UCSD-AML1 (cell line): ENCODE measurements around the gene IGF2BP1.
"Not testable (repeated sequence)": the region's sequence is repeated elsewhere in the genome, so short reads cannot be mapped to it uniquely, and the experiment has no call there.

ENCODE experiments used
- DNase-seq: peaks from one replicate; lab custom pipeline; 2025; ENCODE audit not compliant: unreplicated experiment; lab: John Stamatoyannopoulos, UW

IGF2BP1 gene

DNA sequence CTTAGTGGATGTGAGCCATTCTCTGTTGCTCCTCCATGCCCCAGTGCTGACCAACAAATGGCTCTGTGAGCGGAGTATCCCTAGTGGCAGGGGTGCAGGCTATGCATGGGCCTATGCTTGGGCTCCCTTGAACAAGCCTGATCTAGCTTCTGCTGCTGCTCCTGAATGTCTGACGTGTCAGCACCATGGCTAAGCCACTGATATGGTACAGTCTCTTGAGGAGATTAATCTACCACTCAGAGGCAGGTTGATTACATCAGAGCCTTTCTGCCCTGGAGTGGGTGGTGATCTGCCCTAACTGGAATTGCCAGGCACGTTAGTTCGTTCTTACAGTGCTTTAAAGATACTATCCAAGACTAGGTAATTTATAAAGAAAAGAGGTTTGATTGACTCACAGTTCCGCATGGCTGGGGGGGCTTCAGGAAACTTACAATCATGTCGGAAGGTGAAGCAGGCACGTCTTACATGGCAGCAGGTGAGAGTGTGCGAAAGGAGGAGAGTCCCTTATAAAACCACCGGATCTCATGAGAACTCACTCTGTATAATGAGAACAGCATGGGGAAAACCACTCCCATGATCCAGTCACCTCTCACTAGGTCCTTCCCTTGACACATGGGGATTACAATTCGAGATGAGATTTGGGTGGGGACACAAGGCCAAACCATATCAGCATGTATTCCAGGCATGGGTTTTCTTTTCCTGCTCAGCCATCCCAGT lies 93.9 kb downstream of the IGF2BP1 start:
- no peak for DNase-seq

- no peak for DNase-seq
These were observed 95.9 kb downstream of the IGF2BP1 start for GRCh38 chr17:49093131-49093530.

DNA sequence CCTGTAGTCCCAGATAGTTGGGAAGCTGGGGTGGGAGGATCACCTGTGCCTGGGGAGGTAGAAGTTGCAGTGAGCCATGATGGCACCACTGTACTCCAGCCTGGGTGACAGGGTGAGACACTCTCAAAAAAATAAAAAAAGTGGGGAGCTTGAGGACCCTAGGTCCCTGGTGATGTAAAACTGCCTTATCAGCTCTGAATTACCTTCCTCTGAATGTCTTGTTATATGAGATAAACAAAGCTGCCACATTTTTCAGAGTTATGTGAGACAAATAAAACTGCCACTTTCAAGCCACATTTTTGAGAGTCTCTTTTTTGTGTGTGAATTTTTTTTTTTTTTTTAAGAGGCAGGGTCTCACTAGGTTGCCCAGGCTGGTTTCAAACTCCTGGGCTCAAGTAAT lies 103.4 kb downstream of the IGF2BP1 start:
- DNase-seq, result no peak

DNA sequence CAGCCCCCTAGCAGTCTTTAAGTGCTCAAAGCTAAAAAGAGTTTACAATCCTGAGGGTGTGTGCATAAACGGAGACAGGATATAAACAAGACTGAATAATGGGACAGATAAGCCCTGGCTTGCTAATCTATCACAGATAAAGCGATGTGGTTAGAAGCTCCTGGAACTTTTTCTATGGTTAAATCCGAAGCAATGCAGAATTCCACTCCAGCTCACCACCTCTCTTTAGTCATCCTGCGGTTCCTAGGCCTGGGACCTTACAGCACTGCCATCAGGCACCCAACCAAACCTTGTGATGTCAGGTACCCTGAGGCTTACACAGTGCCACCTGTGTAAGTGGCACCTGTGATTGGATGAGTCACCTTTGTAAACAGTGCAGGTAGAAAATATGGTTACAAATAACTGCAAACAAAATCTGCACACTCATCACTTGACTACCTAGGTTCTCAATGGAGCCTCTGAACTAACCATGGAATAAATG lies 103.9 kb downstream of the IGF2BP1 start:
- DNase-seq, result no peak

GRCh38 chr17:49103360-49103759 lies 106.2 kb downstream of the IGF2BP1 start:
- not testable (repeated sequence) for DNase-seq

DNA sequence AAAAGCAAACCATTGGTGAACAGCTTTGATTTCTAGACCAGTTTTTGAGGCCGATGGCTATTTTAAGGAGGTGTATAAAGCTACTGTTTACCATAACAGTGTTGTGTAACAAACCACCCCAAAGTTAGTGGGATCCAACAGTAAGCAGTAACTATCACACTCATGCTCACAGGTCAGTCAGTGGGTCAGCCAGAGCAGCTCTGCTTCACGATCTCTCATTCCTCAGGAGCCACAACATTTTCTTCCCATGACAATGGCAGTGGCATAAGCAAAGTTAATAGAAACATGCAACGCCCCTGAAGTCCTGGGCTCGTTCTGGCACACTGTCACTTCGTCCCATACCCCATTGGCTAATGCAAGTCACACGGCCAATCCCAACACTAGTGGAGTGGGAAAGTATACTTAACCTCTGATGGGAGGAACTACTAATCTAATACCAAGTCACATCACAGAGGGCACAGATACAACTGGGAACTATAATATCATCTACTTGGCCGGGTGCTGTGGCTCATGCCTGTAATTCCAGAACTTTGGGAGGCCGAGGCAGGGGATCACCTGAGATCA lies 107.4 kb downstream of the IGF2BP1 start:
- DNase-seq, result no peak
